VCaP (cell line): ENCODE data around the gene EEFSEC.

Experiments used
- H3K27ac ChIP-seq: fragments of 450-650 bp; 2 replicates; pipeline ENCODE4 v1.5.1; 2017
- CTCF ChIP-seq: fragments of 450-650 bp; conservative IDR thresholded peaks from 2 replicates; pipeline ENCODE4 v1.5.1; 2017; ENCODE audit warnings: mild to moderate bottlenecking, moderate library complexity

Gene EEFSEC

GRCh38 chr3:128241741-128242140, 88.5 kb downstream of the EEFSEC start:
- TF ChIP-seq CTCF: no peak

GRCh38 chr3:128242818-128243601, 89.7 kb downstream of the EEFSEC start:
- no peak overlapping the region; the same call in 1 of the 2 replicates for H3K27ac ChIP-seq
- TF ChIP-seq CTCF: no peak

More at GRCh38 chr3:128241741-128242140, 88.5 kb downstream of the EEFSEC start:
- peak overlapping the region; percentile 71; the same call in 1 of the 2 replicates for H3K27ac ChIP-seq

- TF ChIP-seq CTCF: no peak
These were observed 90.6 kb downstream of the EEFSEC start for GRCh38 chr3:128243602-128244504.

GRCh38 chr3:128245460-128245859, 92.2 kb downstream of the EEFSEC start:
- no peak overlapping the region for H3K27ac ChIP-seq
- TF ChIP-seq CTCF: no peak

More at GRCh38 chr3:128243602-128244504, 90.6 kb downstream of the EEFSEC start:
- H3K27ac ChIP-seq: no peak overlapping the region

GRCh38 chr3:128247666-128248409, 94.6 kb downstream of the EEFSEC start:
- H3K27ac ChIP-seq: no peak overlapping the region
- no peak for TF ChIP-seq CTCF

GRCh38 chr3:128252083-128252482, 98.8 kb downstream of the EEFSEC start:
- TF ChIP-seq CTCF: no peak

GRCh38 chr3:128253150-128253549, 99.9 kb downstream of the EEFSEC start:
- H3K27ac ChIP-seq: no peak overlapping the region
- no peak for TF ChIP-seq CTCF

More at GRCh38 chr3:128252083-128252482, 98.8 kb downstream of the EEFSEC start:
- H3K27ac ChIP-seq: no peak overlapping the region
